HS-27A (cell line): Measurements from ENCODE around the gene RNF144B.

Experiments
- DNase-seq: peaks from one replicate; pipeline ENCODE4 v3.0.0-alpha.2; 2012; ENCODE audit warnings: low read depth, missing footprints

Gene RNF144B

DNA sequence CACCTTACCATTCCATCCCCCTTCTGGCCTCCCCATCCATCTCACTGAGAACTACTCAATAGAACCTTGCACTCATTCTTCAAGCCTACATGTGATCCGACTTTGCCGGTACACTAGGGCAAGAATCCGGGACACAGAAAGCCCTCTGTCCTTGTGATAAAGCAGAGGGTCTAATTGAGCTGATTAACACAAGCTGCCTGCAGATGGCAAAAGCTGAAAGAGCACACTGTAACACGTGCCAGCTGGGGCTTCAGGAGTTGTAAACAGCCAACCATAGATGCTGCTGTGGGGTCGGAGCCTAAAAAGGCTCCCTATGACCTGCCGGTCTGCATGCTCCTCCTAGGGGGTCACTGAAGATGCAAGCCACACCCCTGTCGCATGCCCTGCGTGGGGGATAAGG is 124.1 kb downstream of the RNF144B start:
- DNase-seq: no peak

DNA sequence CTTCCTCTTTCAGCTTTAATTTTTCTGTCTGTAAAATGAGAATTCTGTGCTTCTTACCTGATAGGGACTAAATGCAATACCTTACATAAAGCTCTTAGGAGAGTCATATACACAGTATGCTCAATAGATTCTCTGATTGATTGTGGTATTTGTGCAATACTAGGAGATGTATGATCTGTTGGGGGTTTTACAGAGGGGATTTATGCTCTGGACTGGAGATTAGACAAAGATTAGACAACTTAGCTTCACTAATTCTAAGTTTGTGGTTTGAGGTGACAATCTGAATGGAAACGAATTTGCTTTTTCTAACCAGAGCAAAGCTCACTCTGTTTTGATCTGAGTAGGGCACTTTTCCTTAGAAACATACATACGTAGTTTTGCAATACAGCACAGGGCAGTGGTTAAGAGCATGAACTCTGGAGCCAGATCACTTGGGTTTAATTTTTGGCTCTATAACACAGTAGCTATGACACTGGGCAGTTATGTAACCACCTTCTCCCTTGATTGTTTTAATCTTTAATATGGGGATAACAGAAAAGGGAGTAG is 126.2 kb downstream of the RNF144B start:
- DNase-seq: no peak

DNA sequence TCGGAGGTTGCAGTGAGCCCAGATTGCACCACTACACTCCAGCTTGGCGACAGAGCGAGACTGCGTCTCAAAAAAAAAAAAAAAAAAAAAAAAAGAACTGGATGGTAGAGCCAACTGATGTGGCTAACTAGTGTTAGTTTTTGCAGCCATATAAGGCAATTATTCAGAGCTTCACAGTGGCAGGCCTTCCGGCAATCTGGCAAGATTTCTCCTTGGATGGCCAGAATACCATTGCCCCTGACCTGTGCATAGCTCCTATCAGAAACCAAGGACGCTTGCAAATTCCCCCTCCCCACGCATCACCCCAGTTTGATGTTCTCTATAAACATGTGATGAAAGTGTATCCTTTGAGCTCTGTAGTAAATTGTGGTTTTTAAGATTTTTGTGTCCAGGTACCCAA is 127.0 kb downstream of the RNF144B start:
- DNase-seq: no peak

DNA sequence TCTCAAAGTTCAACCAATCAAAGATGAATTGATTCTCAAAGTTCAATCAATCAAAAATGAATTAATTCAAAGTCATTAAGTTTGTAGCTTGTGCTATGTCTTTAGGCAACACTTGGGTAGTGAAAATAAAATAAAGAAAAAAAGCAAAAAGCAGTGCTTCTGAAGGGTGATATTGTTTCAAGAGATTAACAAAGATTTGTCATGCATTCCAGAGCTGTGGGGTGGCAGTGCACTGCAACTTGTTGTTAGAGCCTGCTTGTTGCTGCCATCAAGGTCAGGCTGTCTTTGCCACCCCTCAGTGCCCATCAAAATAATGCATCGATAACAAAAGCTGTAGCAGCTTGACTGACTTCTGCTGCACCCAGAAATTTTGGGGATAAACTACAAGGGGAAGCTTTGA is 128.6 kb downstream of the RNF144B start:
- DNase-seq: peak; percentile 55
